ENCODE data around the gene NUFIP2.

DNA sequence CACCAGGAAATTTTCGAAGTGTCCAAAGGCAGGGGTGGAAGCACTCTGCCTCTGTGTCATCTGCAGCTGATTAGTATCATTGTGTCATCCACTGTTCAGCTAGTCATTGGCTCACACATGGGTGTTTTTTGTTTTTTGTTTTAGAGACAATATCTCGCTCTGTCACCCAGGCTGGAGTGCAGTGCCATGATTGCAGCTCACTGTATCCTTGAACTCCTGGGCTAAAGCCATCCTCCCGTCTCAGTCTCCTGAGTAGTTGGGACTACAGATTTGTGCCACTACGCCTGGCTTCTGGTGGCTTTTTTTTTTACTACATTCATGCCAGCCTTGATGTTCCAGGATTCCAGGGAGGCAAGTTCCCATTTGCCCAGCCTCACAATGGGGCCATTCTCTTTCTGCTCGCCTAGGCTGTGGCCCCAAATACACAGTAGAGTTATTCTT lies 81.2 kb downstream of the NUFIP2 start:
- no peak for TF ChIP-seq GATA2 (IDR thresholded peaks at IDR 0.05; ENCODE audit: low read depth, low read length)
- TF ChIP-seq GATA3 (IDR thresholded peaks at IDR 0.05; ENCODE audit: low read depth, low read length), result no peak
